ENCODE measurements around the gene NCOA6.

GRCh38 chr20:34705397-34706301, 119.8 kb downstream of the NCOA6 start:
- TF ChIP-seq, protein P1, sequence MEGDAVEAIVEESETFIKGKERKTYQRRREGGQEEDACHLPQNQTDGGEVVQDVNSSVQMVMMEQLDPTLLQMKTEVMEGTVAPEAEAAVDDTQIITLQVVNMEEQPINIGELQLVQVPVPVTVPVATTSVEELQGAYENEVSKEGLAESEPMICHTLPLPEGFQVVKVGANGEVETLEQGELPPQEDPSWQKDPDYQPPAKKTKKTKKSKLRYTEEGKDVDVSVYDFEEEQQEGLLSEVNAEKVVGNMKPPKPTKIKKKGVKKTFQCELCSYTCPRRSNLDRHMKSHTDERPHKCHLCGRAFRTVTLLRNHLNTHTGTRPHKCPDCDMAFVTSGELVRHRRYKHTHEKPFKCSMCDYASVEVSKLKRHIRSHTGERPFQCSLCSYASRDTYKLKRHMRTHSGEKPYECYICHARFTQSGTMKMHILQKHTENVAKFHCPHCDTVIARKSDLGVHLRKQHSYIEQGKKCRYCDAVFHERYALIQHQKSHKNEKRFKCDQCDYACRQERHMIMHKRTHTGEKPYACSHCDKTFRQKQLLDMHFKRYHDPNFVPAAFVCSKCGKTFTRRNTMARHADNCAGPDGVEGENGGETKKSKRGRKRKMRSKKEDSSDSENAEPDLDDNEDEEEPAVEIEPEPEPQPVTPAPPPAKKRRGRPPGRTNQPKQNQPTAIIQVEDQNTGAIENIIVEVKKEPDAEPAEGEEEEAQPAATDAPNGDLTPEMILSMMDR (IDR thresholded peaks at IDR 0.05; ENCODE audit: low read depth, low read length, poor library complexity, severe bottlenecking) = peak; percentile 20
- no peak for TF ChIP-seq EZH2phosphoT487 (IDR thresholded peaks at IDR 0.05; ENCODE audit: borderline replicate concordance, low read length)

Data from DOHH2 (cell line).